ENCODE results near the gene TMEM43.

TMEM43 gene

GRCh38 chr3:14138878-14139655, 14.2 kb downstream of the TMEM43 start:
- DNase-seq, result no peak

- DNase-seq, result no peak
Measured at GRCh38 chr3:14139771-14140170, 14.9 kb downstream of the TMEM43 start.

- no peak for DNase-seq
Measured at GRCh38 chr3:14140668-14141067, 15.8 kb downstream of the TMEM43 start.

- no peak for DNase-seq
Measured at GRCh38 chr3:14141144-14141543, 16.3 kb downstream of the TMEM43 start.

- peak; percentile 15 for DNase-seq
Measured at GRCh38 chr3:14141602-14142341, 16.9 kb downstream of the TMEM43 start.

- DNase-seq, result peak; percentile 64
Measured at GRCh38 chr3:14142567-14143270, 17.9 kb downstream of the TMEM43 start.

- DNase-seq, result no peak
Measured at GRCh38 chr3:14143271-14144225, 18.7 kb downstream of the TMEM43 start.

- peak; percentile 76 for DNase-seq
Measured at GRCh38 chr3:14144423-14145075, 19.7 kb downstream of the TMEM43 start.

- DNase-seq, result no peak
Measured at GRCh38 chr3:14145236-14145635, 20.4 kb downstream of the TMEM43 start.

GRCh38 chr3:14145670-14146380, 21.0 kb downstream of the TMEM43 start:
- DNase-seq, result no peak

- no peak for DNase-seq
Measured at GRCh38 chr3:14146381-14147065, 21.7 kb downstream of the TMEM43 start.

- DNase-seq, result no peak
Measured at GRCh38 chr3:14147066-14147435, 22.2 kb downstream of the TMEM43 start.

GRCh38 chr3:14147617-14148016, 22.8 kb downstream of the TMEM43 start:
- DNase-seq, result no peak

- DNase-seq, result no peak
Measured at GRCh38 chr3:14148041-14148985, 23.5 kb downstream of the TMEM43 start.

- DNase-seq, result no peak
Measured at GRCh38 chr3:14150078-14150477, 25.2 kb downstream of the TMEM43 start.

- DNase-seq, result no peak
Measured at GRCh38 chr3:14150491-14151230, 25.8 kb downstream of the TMEM43 start.

GRCh38 chr3:14151471-14152083, 26.7 kb downstream of the TMEM43 start:
- DNase-seq, result no peak

Measured in CD4-positive, alpha-beta T cell treated with Interleukin-6 for 4 hours (primary cell).